ENCODE results near the gene RAD51.

GRCh38 chr15:40647523-40647922 lies 47.5 kb upstream of the RAD51 start:
- no peak for TF ChIP-seq POLR2A (IDR thresholded peaks at IDR 0.05; ENCODE audit: low read length)
- TF ChIP-seq GATA1 (IDR thresholded peaks at IDR 0.05; ENCODE audit: low read depth, low read length): no peak

Measured in erythroblast (primary cell).